ENCODE measurements around the gene CCDC184.

- TF ChIP-seq GATA1 (IDR thresholded peaks at IDR 0.05; ENCODE audit: low read depth, low read length) (no peak), POLR2A (IDR thresholded peaks at IDR 0.05; ENCODE audit: low read length) (no peak)
These were observed 15.2 kb downstream of the CCDC184 start for GRCh38 chr12:48198672-48198971.
